ENCODE measurements around the gene CTNND2.

Gene CTNND2

DNA sequence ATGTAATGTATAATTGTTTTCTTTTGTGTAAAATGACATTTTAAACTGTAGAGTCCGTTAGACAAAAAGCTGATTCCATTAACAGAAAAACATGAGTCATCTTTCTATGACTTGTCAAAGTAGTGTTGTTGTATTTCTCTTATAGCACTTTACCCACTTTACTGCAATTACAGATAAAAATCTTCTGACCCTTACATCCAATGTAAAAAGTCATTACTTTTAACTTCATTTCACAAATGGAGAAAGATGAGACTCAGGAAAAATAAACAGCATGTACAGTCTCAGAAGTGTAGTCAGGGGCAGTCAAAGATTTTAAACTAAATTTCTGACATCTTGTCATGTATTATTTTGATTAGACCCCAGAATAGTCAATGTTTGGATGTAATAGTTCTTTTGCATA lies 146.6 kb downstream of the CTNND2 start:
- H3K27ac ChIP-seq (ENCODE audit: low read depth, low read length): no peak overlapping the region
- H3K9me2 ChIP-seq (replicated peaks; ENCODE audit: control insufficient read depth, low read length): no peaks in the 10 kb centered on the region
- no peaks in the 10 kb centered on the region for H3K79me2 ChIP-seq (ENCODE audit: control insufficient read depth, low read length)
- no peaks in the 10 kb centered on the region for H4K20me1 ChIP-seq (ENCODE audit: control insufficient read depth, insufficient read depth, low read depth, low read length)
- no peak overlapping the region for H3K4me3 ChIP-seq (ENCODE audit: low read length)
- no peak overlapping the region for H3K4me2 ChIP-seq (ENCODE audit: low read length)
- H3K36me3 ChIP-seq (ENCODE audit: control insufficient read depth, low read length): no peaks in the 10 kb centered on the region
- H3F3A ChIP-seq (ENCODE audit: control insufficient read depth, insufficient read depth): no peaks in the 10 kb centered on the region
- TF ChIP-seq, protein P1, sequence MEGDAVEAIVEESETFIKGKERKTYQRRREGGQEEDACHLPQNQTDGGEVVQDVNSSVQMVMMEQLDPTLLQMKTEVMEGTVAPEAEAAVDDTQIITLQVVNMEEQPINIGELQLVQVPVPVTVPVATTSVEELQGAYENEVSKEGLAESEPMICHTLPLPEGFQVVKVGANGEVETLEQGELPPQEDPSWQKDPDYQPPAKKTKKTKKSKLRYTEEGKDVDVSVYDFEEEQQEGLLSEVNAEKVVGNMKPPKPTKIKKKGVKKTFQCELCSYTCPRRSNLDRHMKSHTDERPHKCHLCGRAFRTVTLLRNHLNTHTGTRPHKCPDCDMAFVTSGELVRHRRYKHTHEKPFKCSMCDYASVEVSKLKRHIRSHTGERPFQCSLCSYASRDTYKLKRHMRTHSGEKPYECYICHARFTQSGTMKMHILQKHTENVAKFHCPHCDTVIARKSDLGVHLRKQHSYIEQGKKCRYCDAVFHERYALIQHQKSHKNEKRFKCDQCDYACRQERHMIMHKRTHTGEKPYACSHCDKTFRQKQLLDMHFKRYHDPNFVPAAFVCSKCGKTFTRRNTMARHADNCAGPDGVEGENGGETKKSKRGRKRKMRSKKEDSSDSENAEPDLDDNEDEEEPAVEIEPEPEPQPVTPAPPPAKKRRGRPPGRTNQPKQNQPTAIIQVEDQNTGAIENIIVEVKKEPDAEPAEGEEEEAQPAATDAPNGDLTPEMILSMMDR (IDR thresholded peaks at IDR 0.05; ENCODE audit: low read depth, low read length, poor library complexity, severe bottlenecking): no peak
- no peaks in the 10 kb centered on the region for H3K27me3 ChIP-seq (ENCODE audit: control insufficient read depth, low read length)
- no peaks in the 10 kb centered on the region for H3K9me3 ChIP-seq (ENCODE audit: control insufficient read depth, insufficient read depth, low read length)
- H3K4me1 ChIP-seq (ENCODE audit: control insufficient read depth, low read length): no peaks in the 10 kb centered on the region

DNA sequence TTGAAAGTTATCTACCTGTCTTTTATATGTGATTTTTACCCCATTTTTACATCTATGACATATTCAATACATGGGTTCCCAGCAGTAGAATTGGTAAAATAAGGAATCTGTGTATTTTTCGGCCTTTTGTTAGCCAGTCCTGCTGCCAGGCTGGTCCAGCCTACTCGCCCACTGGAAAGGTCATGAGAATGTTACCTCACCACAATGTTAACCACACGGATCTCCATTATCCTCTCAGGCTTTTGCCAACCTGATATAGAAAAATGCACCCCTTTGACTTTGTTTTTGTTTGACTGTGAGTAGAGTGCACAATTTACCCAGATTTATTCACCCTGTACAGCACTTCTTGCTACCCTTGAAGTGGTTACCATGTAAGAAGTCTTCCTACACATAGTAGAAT lies 167.2 kb downstream of the CTNND2 start:
- no peak for TF ChIP-seq EZH2phosphoT487 (IDR thresholded peaks at IDR 0.05; ENCODE audit: borderline replicate concordance, low read length)
- TF ChIP-seq, protein P1 (IDR thresholded peaks at IDR 0.05; ENCODE audit: low read depth, low read length, poor library complexity, severe bottlenecking): no peak
- no peaks in the 10 kb centered on the region for H3K9me3 ChIP-seq (ENCODE audit: control insufficient read depth, insufficient read depth, low read length)
- no peaks in the 10 kb centered on the region for H3K4me1 ChIP-seq (ENCODE audit: control insufficient read depth, low read length)
- no peak overlapping the region for H3K27ac ChIP-seq (ENCODE audit: low read depth, low read length)
- no peak overlapping the region for H3K4me2 ChIP-seq (ENCODE audit: low read length)
- no peaks in the 10 kb centered on the region for H3F3A ChIP-seq (ENCODE audit: control insufficient read depth, insufficient read depth)
- H3K27me3 ChIP-seq (ENCODE audit: control insufficient read depth, low read length): no peaks in the 10 kb centered on the region
- no peak overlapping the region for H3K4me3 ChIP-seq (ENCODE audit: low read length)
- H3K9me2 ChIP-seq (replicated peaks; ENCODE audit: control insufficient read depth, low read length): no peaks in the 10 kb centered on the region
- H3K79me2 ChIP-seq (ENCODE audit: control insufficient read depth, low read length): no peaks in the 10 kb centered on the region
- H4K20me1 ChIP-seq (ENCODE audit: control insufficient read depth, insufficient read depth, low read depth, low read length): no peaks in the 10 kb centered on the region
- no peaks in the 10 kb centered on the region for H3K36me3 ChIP-seq (ENCODE audit: control insufficient read depth, low read length)

DNA sequence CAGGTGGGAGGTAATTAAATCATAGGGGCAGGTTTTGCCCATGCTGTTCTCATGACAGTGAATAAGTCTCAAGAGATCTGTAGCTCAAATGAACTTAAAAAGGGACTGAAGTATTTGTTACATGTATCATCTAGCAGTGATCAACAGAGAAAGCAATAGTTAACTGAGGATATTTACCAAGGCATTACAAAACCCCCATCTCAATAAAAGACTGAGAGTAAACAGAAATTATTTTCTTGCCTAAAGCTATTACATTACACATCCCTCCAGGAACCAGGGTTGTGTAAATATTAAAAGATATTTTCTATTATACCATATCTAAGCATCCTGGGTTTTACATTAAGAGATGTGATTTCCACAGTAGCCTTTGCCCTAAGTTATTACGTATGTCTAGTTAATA lies 169.9 kb downstream of the CTNND2 start:
- Histone ChIP-seq H3K9me3 (ENCODE audit: control insufficient read depth, insufficient read depth, low read length) (no peaks in the 10 kb centered on the region), H3K27me3 (ENCODE audit: control insufficient read depth, low read length) (no peaks in the 10 kb centered on the region), H3K27ac (ENCODE audit: low read depth, low read length) (no peak overlapping the region), H3K36me3 (ENCODE audit: control insufficient read depth, low read length) (no peaks in the 10 kb centered on the region), H3K9me2 (replicated peaks; ENCODE audit: control insufficient read depth, low read length) (no peaks in the 10 kb centered on the region), H4K20me1 (ENCODE audit: control insufficient read depth, insufficient read depth, low read depth, low read length) (no peaks in the 10 kb centered on the region), H3F3A (ENCODE audit: control insufficient read depth, insufficient read depth) (no peaks in the 10 kb centered on the region), H3K4me2 (ENCODE audit: low read length) (no peak overlapping the region), H3K79me2 (ENCODE audit: control insufficient read depth, low read length) (no peaks in the 10 kb centered on the region), H3K4me1 (ENCODE audit: control insufficient read depth, low read length) (no peaks in the 10 kb centered on the region), H3K4me3 (ENCODE audit: low read length) (no peak overlapping the region)
- TF ChIP-seq EZH2phosphoT487 (IDR thresholded peaks at IDR 0.05; ENCODE audit: borderline replicate concordance, low read length): no peak

DNA sequence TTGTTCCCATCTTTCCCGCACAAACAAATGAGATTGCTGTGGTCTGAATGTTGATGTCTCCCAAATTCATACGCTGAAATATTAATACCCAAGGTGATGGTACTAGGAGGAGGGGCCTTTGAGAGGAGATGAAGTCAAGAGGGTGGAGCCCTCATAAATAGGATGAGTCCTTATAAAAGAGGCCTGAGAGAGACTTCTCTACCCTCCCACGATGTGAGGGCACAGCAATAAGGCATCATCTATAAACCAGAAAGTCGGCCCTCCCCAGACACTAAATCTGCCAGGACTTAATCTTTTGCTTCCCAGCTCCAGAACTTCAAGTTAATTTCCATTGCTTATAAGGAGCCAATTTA lies 170.4 kb downstream of the CTNND2 start:
- Histone ChIP-seq H3K27ac (ENCODE audit: low read depth, low read length) (no peak overlapping the region), H4K20me1 (ENCODE audit: control insufficient read depth, insufficient read depth, low read depth, low read length) (no peaks in the 10 kb centered on the region), H3K4me3 (ENCODE audit: low read length) (no peak overlapping the region), H3K9me2 (replicated peaks; ENCODE audit: control insufficient read depth, low read length) (no peaks in the 10 kb centered on the region), H3K4me2 (ENCODE audit: low read length) (no peak overlapping the region), H3F3A (ENCODE audit: control insufficient read depth, insufficient read depth) (no peaks in the 10 kb centered on the region), H3K9me3 (ENCODE audit: control insufficient read depth, insufficient read depth, low read length) (no peaks in the 10 kb centered on the region), H3K27me3 (ENCODE audit: control insufficient read depth, low read length) (no peaks in the 10 kb centered on the region), H3K79me2 (ENCODE audit: control insufficient read depth, low read length) (no peaks in the 10 kb centered on the region), H3K36me3 (ENCODE audit: control insufficient read depth, low read length) (no peaks in the 10 kb centered on the region), H3K4me1 (ENCODE audit: control insufficient read depth, low read length) (no peaks in the 10 kb centered on the region)
- TF ChIP-seq, protein P1 (IDR thresholded peaks at IDR 0.05; ENCODE audit: low read depth, low read length, poor library complexity, severe bottlenecking): no peak
- TF ChIP-seq EZH2phosphoT487 (IDR thresholded peaks at IDR 0.05; ENCODE audit: borderline replicate concordance, low read length): no peak

Data from DOHH2 (cell line).